HG03457 (cell line): ENCODE measurements around the gene TERB1.

Experiments
- ATAC-seq: cut with Tn5 transposase; IDR thresholded peaks from one replicate; pipeline ENCODE4 v1.9.1; 2021; ENCODE audit warnings: moderate number of reproducible peaks; ENCODE audit not compliant: unreplicated experiment

TERB1 gene

DNA sequence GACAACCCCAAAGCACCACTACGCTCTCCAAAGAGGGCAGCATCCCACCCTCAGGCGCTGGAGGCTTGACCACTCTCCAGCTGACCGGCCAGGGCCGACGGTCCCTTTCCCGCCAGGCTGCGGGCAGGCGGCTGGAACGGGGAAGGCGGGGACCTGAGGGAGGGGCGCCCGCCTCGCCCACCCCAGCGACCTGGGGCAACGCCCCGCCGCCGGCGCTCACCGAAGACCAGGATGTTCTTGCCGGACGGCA lies 50.4 kb downstream of the TERB1 start:
- ATAC-seq = no peak

DNA sequence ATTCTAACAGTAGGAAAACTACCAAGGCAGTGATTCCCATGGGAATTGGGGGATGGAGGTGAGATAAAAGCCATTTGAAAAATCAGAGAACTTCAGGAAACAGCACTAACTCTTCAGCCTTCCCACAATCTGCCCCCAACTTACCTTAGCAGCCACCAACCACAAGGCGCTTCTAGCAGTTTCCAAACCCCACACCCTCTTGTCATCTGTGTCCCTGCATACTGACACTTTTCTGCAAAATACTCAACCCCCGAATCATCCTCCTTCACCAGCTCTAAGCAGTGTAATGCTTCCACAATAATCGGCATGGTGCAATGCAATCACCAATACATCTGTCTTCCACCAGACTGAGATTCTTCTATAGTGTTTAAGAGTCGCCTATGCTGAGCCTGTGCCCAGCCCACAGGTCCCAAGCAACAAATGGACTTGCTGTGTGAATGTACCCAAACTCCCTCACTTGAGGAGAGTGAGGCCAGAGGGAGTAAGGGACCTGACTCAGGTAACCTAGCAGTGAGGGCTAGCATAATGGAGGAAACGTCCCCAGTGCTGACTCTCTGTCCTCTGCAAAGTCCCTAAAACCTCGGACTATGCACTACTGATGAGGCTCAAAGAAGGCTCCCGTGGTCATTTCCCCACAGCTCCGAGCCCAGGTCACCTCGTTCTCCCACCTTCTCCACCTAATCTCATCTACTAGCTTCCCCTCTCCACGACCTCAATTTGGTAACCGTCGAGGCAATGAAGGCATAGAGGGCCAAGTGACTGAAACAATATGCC lies 50.9 kb downstream of the TERB1 start:
- no peak for ATAC-seq

DNA sequence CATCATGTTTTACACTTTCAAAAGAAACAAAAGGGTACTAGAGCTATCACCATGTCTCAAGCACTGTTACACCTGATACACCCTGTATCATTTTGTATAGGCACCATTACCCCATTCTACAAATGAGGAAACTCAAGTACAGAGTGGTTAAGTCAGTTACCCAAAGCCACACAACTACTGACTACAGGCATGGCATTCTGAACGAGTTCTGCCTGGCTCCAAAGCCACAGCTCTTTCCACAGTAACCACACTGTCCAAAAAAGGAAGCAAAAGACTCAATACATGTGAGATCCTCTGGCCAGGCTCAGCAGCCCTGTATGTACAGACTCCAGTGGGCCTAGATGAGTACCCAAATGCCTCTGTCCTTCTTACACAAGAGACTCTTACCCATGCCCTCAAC lies 54.7 kb downstream of the TERB1 start:
- peak; percentile 52 for ATAC-seq

DNA sequence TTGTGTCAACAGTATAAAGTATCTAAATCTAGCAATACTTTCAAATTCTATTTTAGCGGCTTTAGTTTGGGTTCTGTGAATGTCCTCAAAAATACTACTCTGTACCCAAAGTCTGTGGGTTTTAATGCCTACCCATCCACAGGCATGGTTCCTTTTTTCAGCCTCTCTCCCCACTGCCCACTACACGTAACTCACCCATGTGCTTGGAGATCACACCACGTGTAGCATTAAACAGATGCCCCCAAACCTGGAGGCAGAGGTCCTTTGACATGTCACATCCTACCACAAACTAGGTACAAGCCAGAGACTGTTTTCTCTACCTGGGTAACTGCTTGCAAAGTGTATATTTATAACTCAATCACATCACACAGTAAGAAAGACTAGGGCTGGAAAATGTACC lies 55.3 kb downstream of the TERB1 start:
- no peak for ATAC-seq

DNA sequence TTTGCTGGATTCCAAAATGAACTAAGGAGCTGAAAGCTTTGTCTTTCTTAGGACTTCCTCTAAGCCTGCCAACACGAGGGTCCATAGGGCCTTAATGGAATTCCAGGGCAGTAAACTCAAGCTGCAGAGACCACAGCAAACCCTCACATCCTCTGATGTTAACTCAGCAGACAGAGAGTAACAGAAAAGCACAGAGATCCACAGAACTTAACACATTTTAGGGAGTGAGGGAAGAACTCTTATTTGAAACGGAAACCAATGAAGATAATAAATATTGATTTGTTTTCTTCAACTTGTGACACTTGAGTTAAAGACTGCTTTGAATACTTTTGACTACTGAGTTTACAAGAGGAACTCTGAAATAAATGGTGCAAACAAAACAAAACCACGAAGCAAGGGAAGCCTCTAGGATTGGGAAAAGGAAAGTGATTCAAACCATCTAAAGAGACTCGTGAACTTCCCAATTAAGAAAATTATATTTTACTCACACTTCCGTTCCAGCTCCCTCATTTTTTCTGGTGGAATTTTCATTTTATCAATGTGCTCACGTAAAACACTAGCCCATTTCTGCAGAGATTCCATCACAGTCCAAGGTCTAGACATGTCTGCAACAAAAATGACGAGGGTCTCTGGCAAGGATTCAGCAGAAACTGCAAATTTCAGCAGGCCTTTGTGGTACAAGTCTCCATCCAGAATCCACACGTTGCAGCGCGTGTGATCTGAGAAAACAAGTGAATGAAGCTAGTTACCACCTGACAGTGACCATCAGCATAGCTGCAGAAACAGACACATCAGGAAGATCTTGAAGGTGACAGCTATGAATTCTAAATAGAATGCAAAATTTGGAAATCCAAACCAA lies 59.2 kb downstream of the TERB1 start:
- ATAC-seq = no peak

DNA sequence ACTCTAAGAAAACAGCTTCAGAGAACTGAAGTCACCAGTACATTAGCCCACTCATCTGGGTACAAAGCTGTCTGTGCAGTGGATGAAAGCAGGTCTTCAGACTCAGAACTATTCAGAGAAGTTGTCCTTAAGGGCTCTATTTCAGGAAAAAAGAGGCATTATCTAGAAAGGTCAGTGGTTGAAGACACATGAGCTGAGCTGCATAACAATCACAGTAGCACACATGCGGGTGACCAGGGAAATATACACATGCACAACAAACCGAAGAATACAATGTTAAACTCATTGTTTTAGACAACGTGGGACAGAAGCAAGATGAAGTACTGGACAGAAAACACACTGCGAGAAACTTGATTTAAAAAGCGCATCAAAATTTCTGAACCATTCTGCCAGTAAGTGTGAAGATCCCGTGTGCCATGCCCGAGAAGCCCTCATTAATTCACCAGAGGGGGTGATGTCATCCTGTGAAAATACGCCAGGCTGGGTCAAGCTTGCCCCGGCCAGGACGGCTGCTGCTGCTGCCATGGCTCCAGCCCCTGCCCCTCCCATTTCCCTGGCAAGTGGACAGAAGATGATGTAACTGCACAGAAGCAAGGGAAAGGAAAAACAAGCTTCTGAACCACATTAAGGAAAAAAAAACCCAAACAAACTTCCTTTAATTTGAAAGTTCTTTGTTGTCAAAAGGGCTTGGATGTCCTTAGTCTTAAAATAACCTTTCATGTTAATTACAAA lies 60.0 kb downstream of the TERB1 start:
- ATAC-seq = no peak

DNA sequence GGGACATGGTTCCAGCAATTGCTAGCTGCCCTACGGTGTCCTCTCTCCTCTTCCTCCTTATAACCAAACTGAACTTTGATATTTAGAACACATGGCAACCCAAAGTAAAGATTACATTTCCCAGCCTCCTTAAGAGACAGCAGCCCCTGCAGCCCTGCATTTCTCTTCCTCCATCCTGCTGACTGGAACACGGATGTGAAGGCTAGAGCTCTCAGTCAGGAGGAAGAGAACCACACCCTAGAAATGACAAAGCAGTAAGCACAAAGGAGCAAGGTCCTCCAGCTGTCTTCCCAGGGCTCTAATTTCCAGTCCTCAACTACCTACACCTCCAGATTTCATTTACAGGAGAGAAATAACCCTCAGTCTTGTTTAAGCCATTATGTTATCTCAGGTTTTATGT lies 60.9 kb downstream of the TERB1 start:
- ATAC-seq = no peak

DNA sequence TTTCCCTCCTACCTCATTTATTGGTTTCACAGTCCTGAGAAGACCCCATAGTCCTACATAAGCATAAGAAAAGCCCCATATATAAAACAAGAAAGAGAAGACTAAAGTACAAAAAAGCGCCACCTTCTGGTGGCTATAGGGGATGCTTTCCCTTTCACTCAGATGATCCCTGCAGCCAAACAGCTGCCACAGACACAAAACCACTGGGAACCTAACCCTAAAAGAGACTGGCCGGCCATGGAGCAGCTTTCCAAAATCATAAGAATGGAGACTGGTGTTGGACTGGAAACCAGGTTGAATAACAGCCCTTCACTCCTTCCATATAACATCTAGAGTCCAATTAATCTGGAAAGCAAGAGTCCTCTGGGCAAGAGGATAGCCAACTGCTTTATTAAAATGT lies 61.4 kb downstream of the TERB1 start:
- no peak for ATAC-seq

DNA sequence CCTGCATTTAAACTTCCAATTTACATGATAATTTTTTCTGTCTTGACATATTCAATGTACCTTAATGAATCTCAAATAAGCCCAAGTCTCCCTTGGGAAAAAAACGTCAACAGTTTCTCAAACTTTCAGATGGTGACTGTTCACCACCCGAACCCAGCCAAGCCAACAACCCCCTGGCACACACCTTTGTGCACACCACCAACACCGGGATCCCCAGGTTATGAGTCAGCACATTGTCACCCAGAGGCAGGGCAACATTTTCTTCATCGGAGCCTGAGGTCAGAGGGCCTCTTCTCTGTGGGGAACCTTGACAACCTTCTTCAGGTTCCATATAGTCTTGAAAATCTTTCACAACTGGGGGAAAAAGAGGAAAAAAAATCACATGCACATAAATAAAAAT lies 65.5 kb downstream of the TERB1 start:
- no peak for ATAC-seq

DNA sequence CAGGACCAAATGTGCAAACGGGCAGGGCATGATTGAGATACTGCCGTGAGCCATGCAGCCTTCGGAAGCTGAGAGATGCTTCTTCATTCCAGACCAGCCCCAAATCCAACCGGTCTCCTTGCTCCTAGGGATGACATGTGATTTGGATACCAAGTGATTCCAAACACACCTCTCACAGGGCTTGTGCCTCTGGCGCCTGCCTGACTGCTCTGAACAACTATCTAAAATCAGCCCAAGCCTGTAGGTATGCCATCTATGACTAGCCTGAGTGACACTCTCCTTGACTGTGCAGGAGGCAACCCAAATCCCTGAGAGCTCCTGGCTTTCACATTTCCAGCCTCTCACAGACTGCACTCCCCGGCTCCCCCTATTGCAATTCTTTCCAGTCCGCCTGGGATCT lies 70.3 kb downstream of the TERB1 start:
- no peak for ATAC-seq

DNA sequence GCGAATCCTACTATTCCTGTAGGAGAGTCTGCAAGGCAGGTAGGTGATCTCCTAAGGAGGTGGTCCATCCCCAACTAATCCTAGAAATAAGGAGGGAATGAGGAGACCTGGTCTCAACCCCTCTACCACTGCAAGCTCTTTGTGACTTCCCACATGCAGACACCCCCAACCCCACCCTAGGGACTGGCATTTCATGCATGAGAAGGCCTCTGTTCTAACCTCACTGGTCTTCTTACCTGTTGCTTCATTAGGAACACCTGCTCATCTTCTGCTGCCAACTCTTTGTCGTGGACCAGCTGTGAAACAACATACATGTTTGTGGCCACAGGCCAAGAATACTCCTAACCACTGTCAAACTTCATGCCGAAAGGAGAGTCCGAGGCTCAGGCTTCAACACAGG lies 72.6 kb downstream of the TERB1 start:
- ATAC-seq = no peak

DNA sequence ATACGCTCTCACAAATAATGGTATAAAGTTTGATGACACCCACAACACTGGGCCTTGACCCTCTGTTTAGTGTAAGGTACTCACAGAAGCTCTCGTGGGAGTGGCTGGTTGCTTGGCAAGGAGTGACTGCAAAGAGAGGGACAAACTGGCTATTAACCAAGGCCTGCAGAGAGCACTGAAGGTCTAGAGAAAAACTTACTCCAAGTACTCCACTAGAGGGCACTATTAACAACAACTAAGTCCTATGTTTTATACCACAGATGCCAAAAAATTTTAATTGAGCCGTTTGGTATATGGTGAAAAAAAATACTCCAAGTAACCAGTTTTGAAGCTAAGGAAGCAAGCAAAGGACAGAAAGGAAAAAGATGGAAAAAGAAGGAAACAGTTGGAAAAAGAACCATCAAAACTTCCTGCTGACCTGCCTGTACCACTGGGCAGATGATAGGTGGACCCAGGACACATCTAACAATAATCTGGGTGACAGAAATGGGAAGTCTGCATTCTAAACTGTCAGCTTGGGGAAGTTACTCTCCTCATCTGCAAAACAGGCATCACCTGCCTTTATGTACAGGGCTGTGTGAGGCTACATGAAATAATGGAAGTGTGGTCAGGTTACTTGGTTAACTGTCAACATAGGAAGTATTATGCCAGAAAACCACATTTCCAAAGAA lies 73.1 kb downstream of the TERB1 start:
- no peak for ATAC-seq

DNA sequence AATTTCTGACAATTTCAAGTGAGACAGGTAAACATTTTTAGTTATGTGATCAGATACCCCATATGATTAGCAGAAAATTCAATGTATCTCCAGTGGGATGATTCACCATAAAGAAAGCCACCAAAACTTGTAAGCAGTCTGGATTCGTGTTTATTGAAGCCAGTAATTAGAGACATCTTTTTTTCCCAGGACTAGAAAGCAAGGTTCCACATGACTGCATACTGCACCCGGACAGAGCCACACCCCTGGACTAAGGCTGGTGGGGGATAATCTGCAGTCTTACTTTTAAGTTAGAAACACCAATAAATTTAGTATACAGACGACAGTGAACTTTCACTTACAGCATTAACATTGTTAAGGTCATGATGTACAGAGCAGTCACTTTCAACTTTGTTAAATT lies 80.6 kb downstream of the TERB1 start:
- no peak for ATAC-seq

DNA sequence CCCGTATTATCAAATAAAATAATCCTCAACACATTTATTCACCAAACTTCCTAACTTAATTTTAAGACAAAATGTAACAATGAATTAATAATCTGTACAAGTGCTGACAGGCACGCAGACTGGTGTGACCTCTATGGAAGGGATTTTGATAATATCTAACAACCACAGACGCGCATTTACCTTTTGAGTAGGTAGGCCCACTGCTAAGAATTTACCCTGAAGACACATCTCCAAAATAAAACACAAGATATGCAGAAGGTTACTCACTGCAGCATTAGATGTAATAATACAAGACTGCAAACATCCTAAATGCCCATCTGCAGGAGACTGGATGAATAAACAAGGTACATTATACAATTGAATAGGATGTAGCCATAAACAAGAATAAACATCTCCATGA lies 82.1 kb downstream of the TERB1 start:
- no peak for ATAC-seq

DNA sequence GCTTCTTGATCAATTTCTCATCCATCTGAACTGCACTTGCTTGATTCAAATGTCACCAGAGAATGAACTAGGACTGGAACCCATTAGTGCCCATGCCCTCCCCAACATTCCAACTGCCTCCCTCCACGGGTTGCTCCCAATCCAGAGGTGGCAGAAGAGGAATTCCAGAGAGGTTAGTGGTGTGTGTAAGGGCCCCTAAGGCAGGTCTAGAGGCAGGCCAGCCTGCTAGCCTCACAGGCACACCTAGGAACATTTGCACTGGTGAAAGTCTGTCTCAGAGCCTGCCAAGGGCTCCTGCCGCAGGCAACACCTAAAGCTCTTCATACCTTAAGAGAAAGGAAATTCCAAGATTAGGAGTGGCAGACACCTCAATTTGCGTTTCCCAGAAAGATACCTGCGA lies 83.6 kb downstream of the TERB1 start:
- ATAC-seq = no peak

DNA sequence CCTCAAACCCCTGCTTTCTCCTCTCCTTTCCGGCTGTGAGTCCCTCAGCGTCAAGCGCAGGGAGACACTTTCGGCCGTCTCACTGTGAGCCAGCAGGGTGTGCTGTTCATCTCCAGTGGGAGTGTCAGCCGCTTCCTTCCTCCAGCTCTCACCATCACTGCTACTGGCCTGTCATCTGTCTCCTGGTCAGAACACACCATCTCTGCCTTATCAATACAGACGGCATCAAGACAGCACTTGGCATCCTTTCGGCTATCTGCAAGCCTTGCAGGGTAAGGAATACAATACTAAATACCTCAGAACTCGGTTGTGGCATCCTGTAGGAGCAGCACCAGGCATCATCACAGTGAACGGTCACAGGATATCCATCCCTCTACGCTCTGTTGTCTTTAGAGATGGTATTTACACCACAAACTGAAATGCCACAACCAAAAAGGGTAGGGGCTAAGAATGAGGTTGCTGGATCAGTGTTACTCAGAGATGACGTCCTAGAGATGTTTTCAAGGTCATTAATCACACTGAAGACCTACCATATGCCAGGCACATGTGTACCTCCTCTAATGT lies 84.2 kb downstream of the TERB1 start:
- ATAC-seq = no peak

DNA sequence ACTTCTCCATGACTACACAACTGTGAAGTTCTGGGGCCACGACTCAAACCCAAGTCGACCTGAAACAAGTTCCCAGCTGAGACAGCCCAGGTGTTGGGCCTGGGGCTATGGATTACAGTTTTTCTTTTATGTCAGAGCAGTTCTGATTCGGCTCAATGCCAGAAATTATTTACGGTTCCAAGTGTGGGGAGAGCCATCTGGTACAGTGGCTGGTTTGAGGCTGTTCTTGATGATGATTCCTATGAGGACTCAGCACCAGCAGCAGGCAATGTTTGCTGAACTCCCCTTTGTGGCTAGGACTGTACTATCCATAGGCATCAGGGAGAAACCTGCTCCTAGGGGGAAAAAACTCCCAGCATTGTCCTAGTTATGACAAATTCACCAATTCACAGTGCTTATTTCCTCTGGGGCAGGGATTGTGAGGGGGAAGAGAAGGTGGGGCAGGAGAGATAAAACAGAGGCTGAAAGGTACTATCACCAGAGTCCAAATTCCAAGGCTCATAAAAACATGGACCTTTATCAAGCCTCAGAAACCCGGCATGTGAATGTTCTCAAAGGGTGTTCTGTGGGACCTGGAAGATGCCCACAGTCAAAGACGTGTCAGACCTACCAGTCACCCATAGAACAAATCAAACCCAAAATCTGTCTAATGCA lies 86.6 kb downstream of the TERB1 start:
- no peak for ATAC-seq

DNA sequence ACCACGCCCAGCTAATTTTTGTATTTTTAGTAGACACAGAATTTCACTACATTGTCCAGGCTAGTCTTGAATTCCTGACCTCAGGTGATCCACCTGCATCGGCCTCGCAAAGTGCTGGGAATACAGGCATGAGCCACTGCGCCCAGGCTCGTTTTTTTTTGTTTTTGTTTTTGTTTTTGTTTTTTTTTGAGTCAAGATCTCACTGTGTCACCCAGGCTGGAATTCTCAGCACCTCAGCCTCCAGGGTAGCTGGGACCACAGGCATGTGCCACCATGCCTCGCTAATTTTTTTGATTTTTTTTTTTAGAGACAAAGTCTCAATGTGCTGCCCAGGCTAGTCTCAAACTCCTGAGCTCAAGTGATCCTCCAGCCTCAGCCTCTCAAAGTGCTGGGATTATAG lies 87.3 kb downstream of the TERB1 start:
- ATAC-seq = no peak

DNA sequence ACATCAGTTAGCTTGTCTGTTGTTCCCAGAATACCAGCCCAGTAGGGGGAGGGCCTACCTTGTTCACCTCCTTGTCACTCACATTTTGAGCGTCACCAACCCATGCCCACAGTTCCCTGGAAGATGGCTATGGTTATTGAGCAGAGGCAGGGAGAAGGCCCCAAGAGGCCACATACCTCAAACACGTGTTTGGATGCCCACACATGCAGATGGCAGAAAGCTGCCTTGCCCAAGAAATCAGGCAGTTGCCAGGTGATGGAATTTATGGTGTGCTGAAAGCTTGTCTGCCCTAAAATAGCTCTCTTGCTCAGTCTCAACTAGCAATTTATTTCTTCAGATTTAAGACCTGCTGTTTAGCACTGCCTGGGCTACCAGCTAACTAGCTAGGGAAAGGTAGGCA lies 88.3 kb downstream of the TERB1 start:
- no peak for ATAC-seq

DNA sequence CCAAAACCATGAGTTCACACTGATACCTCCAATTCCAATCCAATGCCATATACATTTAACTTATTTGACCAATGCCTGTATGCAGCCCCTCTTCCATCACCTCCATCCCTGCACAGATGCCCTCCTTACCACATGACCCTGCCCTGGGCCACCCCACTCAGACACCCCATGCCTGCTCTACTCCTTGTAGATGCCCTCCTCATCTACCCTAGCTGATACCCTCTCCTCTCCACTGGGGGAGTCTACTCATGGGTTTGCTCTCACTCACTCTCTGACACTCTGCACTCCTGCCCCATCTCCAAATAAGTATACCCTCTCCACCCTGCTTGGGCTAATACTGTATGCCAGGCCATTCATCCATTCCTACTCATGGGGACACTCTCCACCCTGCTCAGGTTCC lies 88.9 kb downstream of the TERB1 start:
- ATAC-seq = no peak

DNA sequence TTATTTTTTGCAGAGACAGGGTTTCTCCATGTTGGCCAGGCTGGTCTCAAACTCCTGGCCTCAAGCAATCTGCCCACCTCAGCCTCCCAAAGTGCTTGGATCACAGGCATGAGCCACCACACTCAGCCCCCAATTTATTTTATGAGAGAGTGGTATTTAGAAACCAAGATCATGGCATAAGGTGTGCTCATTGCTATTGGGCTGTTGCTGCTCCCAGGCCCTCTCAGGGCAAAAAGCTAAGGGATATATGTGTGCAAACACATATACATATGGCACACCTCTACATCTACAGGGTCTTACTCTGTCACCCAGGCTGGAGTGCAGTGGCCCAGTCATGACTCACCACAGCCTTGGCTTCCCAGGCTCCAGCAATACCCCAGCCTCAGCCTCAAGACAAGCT lies 89.8 kb downstream of the TERB1 start:
- ATAC-seq = no peak
